Neural progenitor cell (in vitro differentiated cells): ENCODE results near the gene RPN1. TPM values are rescaled to one million over a fixed set of nuclear protein-coding genes. Genes with fewer than 3 reads are reported as not detected.

Source experiments
- DNase-seq: peaks from one replicate; pipeline ENCODE4 v3.0.0-alpha.2; 2016; ENCODE audit warnings: low spot score
- H2AFZ ChIP-seq: fragments of 200-600 bp; sonication (generic); replicated peaks from 2 replicates; pipeline ENCODE4 v1.6.1; 2016; ENCODE audit warnings: antibody characterized with exemption
- H3F3A ChIP-seq: fragments of 200-600 bp; sonication (generic); 2 replicates; pipeline ENCODE4 v1.6.1; 2016; ENCODE audit warnings: antibody characterized with exemption, low read depth
- H3K27ac ChIP-seq: fragments of 200-600 bp; sonication (generic); 2 replicates; pipeline ENCODE4 v1.5.1; 2016; ENCODE audit warnings: mild to moderate bottlenecking
- H3K27me3 ChIP-seq: fragments of 200-600 bp; sonication (generic); 2 replicates; pipeline ENCODE4 v1.6.1; 2016; ENCODE audit warnings: mild to moderate bottlenecking, moderate library complexity
- H3K36me3 ChIP-seq: fragments of 200-600 bp; sonication (generic); 2 replicates; pipeline ENCODE4 v1.5.1; 2016
- H3K4me1 ChIP-seq: fragments of 200-600 bp; sonication (generic); 2 replicates; pipeline ENCODE4 v1.6.1; 2016; ENCODE audit warnings: mixed run types
- H3K4me2 ChIP-seq: fragments of 200-600 bp; sonication (generic); 2 replicates; pipeline ENCODE4 v1.6.1; 2016
- H3K4me3 ChIP-seq: fragments of 200-600 bp; sonication (generic); 2 replicates; pipeline ENCODE4 v1.5.1; 2016
- H3K79me2 ChIP-seq: fragments of 200-600 bp; sonication (generic); 2 replicates; pipeline ENCODE4 v1.6.1; 2016; ENCODE audit warnings: low read depth
- H3K9ac ChIP-seq: fragments of 200-600 bp; sonication (generic); 2 replicates; pipeline ENCODE4 v1.6.1; 2016
- H3K9me3 ChIP-seq: fragments of 200-600 bp; sonication (generic); 2 replicates; pipeline ENCODE4 v1.5.1; 2016; ENCODE audit warnings: low read depth
- H4K20me1 ChIP-seq: fragments of 200-600 bp; sonication (generic); 2 replicates; pipeline ENCODE4 v1.6.1; 2016; ENCODE audit warnings: low read depth
- H3K27ac Mint-ChIP-seq: 3 replicates; pipeline ENCODE4 v1.8.0; 2021; ENCODE audit warnings: mixed read lengths
- H3K27me3 Mint-ChIP-seq: 2 replicates; pipeline ENCODE4 v1.8.0; 2022; ENCODE audit warnings: low read depth, mild to moderate bottlenecking, inconsistent platforms, moderate library complexity, mixed read lengths; ENCODE audit not compliant: insufficient read depth
- H3K36me3 Mint-ChIP-seq: 3 replicates; pipeline ENCODE4 v1.8.0; 2021; ENCODE audit warnings: mixed read lengths
- H3K4me1 Mint-ChIP-seq: 3 replicates; pipeline ENCODE4 v1.8.0; 2021; ENCODE audit warnings: mixed read lengths
- H3K4me3 Mint-ChIP-seq: 3 replicates; pipeline ENCODE4 v1.8.0; 2021; ENCODE audit warnings: mild to moderate bottlenecking, moderate library complexity, mixed read lengths
- H3K9me3 Mint-ChIP-seq: 3 replicates; pipeline ENCODE4 v1.8.0; 2020; ENCODE audit warnings: mixed read lengths
- EZH2 ChIP-seq: fragments of 200-600 bp; sonication (generic); IDR thresholded peaks from 2 replicates; pipeline ENCODE4 v1.6.1; 2017; ENCODE audit warnings: antibody characterized with exemption, mild to moderate bottlenecking, moderate library complexity
- EZH2phosphoT487 ChIP-seq: fragments of 200-600 bp; sonication (generic); IDR thresholded peaks from 2 replicates; pipeline ENCODE4 v1.6.1; 2017; ENCODE audit warnings: antibody characterized with exemption
- total RNA-seq: library from RNA; depleted of rRNA; stranded (reverse); fragments of >200 nt; gene quantifications from 2 replicates; pipeline ENCODE4 v1.2.3, GENCODE V29; 2015; ENCODE audit warnings: low replicate concordance
- TF ChIP-seq, protein P1 (sequence below): fragments of 200-600 bp; sonication (generic); IDR thresholded peaks from 2 replicates; pipeline ENCODE4 v1.5.1; 2017; ENCODE audit warnings: antibody characterized with exemption, mild to moderate bottlenecking

The RPN1 gene
- total RNA-seq, 1 donor from 2014 or later, result 186 TPM

DNA sequence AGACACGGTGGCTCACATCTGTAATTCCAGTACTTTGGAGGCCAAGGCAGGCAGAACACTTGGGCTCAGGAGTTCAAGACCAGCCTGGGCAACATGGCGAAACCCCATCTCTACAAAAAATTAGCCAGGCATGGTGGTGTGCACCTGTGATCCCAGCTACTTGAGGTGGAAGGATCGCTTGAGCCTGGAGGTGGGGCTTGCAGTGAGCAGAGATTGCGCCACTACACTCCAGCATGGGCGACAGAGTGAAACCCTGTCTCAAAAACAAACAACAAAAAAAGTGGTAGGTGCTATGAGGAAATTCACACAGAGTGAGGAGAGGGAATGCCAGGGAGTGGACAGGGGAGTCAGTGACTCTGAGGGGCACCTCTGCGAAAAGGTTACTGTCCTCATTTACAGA lies 29.4 kb downstream of the RPN1 start:
- Mint-ChIP-seq H3K27me3 (peaks cover 2% of the 10 kb centered on the region), H3K4me1 (peaks cover 12% of the 10 kb centered on the region), H3K4me3 (no peak overlapping the region), H3K36me3 (peaks cover 25% of the 10 kb centered on the region), H3K9me3 (no peaks in the 10 kb centered on the region), H3K27ac (no peak overlapping the region)
- H3K27me3 ChIP-seq, result no peaks in the 10 kb centered on the region
- no peaks in the 10 kb centered on the region for H4K20me1 ChIP-seq
- TF ChIP-seq EZH2phosphoT487, result no peak
- TF ChIP-seq EZH2, result no peak
- TF ChIP-seq, protein P1, sequence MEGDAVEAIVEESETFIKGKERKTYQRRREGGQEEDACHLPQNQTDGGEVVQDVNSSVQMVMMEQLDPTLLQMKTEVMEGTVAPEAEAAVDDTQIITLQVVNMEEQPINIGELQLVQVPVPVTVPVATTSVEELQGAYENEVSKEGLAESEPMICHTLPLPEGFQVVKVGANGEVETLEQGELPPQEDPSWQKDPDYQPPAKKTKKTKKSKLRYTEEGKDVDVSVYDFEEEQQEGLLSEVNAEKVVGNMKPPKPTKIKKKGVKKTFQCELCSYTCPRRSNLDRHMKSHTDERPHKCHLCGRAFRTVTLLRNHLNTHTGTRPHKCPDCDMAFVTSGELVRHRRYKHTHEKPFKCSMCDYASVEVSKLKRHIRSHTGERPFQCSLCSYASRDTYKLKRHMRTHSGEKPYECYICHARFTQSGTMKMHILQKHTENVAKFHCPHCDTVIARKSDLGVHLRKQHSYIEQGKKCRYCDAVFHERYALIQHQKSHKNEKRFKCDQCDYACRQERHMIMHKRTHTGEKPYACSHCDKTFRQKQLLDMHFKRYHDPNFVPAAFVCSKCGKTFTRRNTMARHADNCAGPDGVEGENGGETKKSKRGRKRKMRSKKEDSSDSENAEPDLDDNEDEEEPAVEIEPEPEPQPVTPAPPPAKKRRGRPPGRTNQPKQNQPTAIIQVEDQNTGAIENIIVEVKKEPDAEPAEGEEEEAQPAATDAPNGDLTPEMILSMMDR, result no peak
- H3K4me2 ChIP-seq, result no peak overlapping the region
- DNase-seq, result no peak
- H3F3A ChIP-seq, result peaks cover 17% of the 10 kb centered on the region
- H3K27ac ChIP-seq, result no peak overlapping the region
- no peak overlapping the region for H3K9ac ChIP-seq
- no peak overlapping the region for H3K4me3 ChIP-seq
- H3K36me3 ChIP-seq, result peaks cover 3% of the 10 kb centered on the region
- H3K79me2 ChIP-seq, result peaks cover 10% of the 10 kb centered on the region
- H3K9me3 ChIP-seq, result no peaks in the 10 kb centered on the region
- no peak overlapping the region for H2AFZ ChIP-seq
- H3K4me1 ChIP-seq, result peaks cover 8% of the 10 kb centered on the region

DNA sequence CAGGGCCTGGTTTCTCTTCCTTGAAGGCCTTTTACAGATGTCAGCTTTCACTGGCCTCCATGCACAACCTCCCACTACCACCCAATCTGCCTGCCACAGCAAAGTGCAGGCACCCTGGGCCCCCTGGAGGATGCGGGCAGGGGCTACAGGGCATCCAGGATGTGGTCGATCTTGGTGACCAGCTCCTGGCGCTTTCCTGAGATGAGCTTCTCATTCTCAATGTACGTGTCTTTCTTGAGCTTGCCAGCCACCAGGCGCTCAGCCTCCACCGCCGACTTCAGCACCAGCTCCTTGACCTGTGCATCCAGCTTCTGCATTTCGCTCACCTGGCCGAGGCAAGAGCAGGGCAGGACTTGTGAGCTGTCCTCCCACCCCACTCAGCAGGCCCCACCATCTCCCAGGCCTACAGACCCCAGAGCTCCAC lies 30.3 kb downstream of the RPN1 start:
- H3K36me3 Mint-ChIP-seq, result peaks cover 19% of the 10 kb centered on the region

GRCh38 chr3:128619146-128619890 lies 31.3 kb downstream of the RPN1 start:
- Histone ChIP-seq H2AFZ (no peak overlapping the region), H3K4me3 (no peak overlapping the region)
- peaks cover 14% of the 10 kb centered on the region for H3K36me3 Mint-ChIP-seq

More for the DNA sequence above, 30.3 kb downstream of the RPN1 start:
- Histone ChIP-seq H3K27ac (no peak overlapping the region), H3F3A (peaks cover 17% of the 10 kb centered on the region), H3K79me2 (peaks cover 10% of the 10 kb centered on the region), H3K36me3 (peaks cover 3% of the 10 kb centered on the region), H2AFZ (no peak overlapping the region), H3K4me2 (no peak overlapping the region), H3K9me3 (no peaks in the 10 kb centered on the region), H3K4me3 (no peak overlapping the region), H3K27me3 (no peaks in the 10 kb centered on the region), H3K4me1 (peaks cover 8% of the 10 kb centered on the region), H3K9ac (no peak overlapping the region), H4K20me1 (no peaks in the 10 kb centered on the region)
- Mint-ChIP-seq H3K27ac (no peak overlapping the region), H3K4me3 (no peak overlapping the region), H3K27me3 (peaks cover 2% of the 10 kb centered on the region), H3K9me3 (no peaks in the 10 kb centered on the region), H3K4me1 (peaks cover 12% of the 10 kb centered on the region)
- TF ChIP-seq EZH2phosphoT487, result no peak
- TF ChIP-seq EZH2, result no peak
- TF ChIP-seq, protein P1, result no peak
- no peak for DNase-seq

More at GRCh38 chr3:128619146-128619890, 31.3 kb downstream of the RPN1 start:
- Histone ChIP-seq H3K27me3 (no peaks in the 10 kb centered on the region), H3K9ac (no peak overlapping the region), H3K9me3 (no peaks in the 10 kb centered on the region), H3K27ac (no peak overlapping the region), H3K4me1 (peaks cover 8% of the 10 kb centered on the region), H4K20me1 (no peaks in the 10 kb centered on the region), H3K79me2 (peaks cover 10% of the 10 kb centered on the region), H3F3A (peaks cover 17% of the 10 kb centered on the region), H3K36me3 (peaks cover 3% of the 10 kb centered on the region), H3K4me2 (peak overlapping the region; percentile 89)
- TF ChIP-seq, protein P1, result no peak
- TF ChIP-seq EZH2phosphoT487 (no peak), EZH2 (no peak)
- H3K27me3 Mint-ChIP-seq, result peaks cover 3% of the 10 kb centered on the region
- no peak overlapping the region for H3K27ac Mint-ChIP-seq
- peaks cover 12% of the 10 kb centered on the region for H3K4me1 Mint-ChIP-seq
- no peaks in the 10 kb centered on the region for H3K9me3 Mint-ChIP-seq
- no peak for DNase-seq
- H3K4me3 Mint-ChIP-seq, result peak overlapping the region; percentile 95
